ENCODE results near the gene CTDSP1. TPM values are rescaled to one million over a fixed set of nuclear protein-coding genes. Genes with fewer than 3 reads are reported as not detected.
A peak's percentile ranks its signal among the peaks of the same experiment; 100 is the strongest.

Gene CTDSP1
- total RNA-seq, 2 experiments from 2014 or later = 149 to 152 TPM

DNA sequence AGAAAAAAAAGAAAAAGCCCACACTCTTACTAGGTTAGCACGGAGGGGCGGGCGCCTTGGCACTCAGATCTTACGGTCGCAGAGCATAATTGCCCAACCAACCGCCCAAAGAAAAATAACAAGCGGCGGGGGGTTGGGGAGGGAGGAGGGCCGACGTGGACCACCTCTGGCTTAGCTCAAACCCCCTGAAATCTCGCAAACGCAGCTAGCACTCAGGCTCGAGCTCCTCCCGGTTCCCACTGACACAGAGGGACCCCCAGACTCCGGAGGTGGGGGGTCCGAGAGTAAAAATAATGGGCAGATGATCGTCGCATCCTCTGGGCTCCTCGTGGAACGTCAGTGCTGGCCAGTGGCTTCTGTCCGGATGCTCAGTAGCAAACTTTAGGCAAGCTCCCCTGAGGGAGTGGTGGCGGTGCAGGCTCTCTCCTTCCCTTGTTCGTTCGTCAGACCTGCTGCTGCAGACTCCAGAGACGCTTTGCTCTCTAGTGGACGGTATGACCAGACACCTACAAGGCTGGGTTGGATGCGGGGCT, 31.0 kb upstream of the CTDSP1 start:
- CTCF ChIA-PET = interaction anchor here (1.1 kb wide), 1 partner anchor 78 kb away, joined by 3 read pairs; no protein-coding TSS in a partner anchor
- ATAC-seq (no peak), DNase-seq (no peak)
- peaks cover 2% of the 10 kb centered on the region for H3K36me3 Mint-ChIP-seq
- H3K4me1 Mint-ChIP-seq = peaks cover 11% of the 10 kb centered on the region
- peaks cover 7% of the 10 kb centered on the region for H3K27me3 Mint-ChIP-seq
- peak overlapping the region; percentile 11 for H3K4me3 Mint-ChIP-seq
- no peaks in the 10 kb centered on the region for H3K9me3 Mint-ChIP-seq (ENCODE audit: low read depth)
- peak overlapping the region; percentile 6 for H3K27ac Mint-ChIP-seq

GRCh38 chr2:218369330-218369729, 30.3 kb upstream of the CTDSP1 start:
- no peak for ATAC-seq
- Mint-ChIP-seq H3K27me3 (peaks cover 7% of the 10 kb centered on the region), H3K36me3 (peaks cover 2% of the 10 kb centered on the region), H3K27ac (no peak overlapping the region), H3K4me3 (no peak overlapping the region), H3K4me1 (peaks cover 11% of the 10 kb centered on the region), H3K9me3 (ENCODE audit: low read depth) (no peaks in the 10 kb centered on the region)
- DNase-seq = no peak
- CTCF ChIA-PET = interaction anchor here (1.1 kb wide), 1 partner anchor 78 kb away, joined by 3 read pairs; no protein-coding TSS in a partner anchor

- CTCF ChIA-PET = interaction anchor here (1.1 kb wide), 2 partner anchors 14 to 97 kb away, joined by 3 read pairs; partner anchors contain the start of gene CATIP
- no peak for ATAC-seq
- Mint-ChIP-seq H3K27ac (no peak overlapping the region), H3K4me1 (peaks cover 11% of the 10 kb centered on the region), H3K9me3 (ENCODE audit: low read depth) (no peaks in the 10 kb centered on the region), H3K36me3 (peaks cover 2% of the 10 kb centered on the region), H3K27me3 (peaks cover 7% of the 10 kb centered on the region), H3K4me3 (no peak overlapping the region)
- DNase-seq = no peak
These were observed 29.1 kb upstream of the CTDSP1 start for GRCh38 chr2:218370410-218371063.

GRCh38 chr2:218371983-218372350, 27.7 kb upstream of the CTDSP1 start:
- CTCF ChIA-PET = no interaction called here
- Mint-ChIP-seq H3K4me3 (no peak overlapping the region), H3K27ac (no peak overlapping the region), H3K9me3 (ENCODE audit: low read depth) (no peaks in the 10 kb centered on the region), H3K36me3 (peaks cover 2% of the 10 kb centered on the region), H3K27me3 (peaks cover 7% of the 10 kb centered on the region), H3K4me1 (peaks cover 9% of the 10 kb centered on the region)
- ATAC-seq (no peak), DNase-seq (no peak)

DNA sequence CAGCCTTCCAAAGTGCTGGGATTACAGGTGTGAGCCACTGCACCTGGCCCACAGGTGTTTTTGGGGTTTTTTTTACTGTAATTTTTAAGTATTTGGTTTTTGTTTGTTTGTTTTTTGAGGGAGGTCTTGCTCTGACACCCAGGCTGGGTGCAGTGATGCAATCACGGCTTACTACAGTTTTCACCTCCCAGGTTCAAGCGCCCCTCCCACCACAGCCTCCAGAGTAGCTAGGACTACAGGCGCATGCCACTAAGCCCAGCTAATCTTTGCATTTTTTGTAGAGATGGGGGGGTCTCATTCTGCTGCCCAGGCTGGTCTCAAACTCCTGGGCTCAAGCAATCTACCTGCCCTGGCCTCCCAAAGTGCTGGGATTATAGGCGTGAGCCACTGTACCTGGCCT, 24.9 kb upstream of the CTDSP1 start:
- DNase-seq (no peak), ATAC-seq (no peak)
- H3K4me1 Mint-ChIP-seq = no peaks in the 10 kb centered on the region
- H3K27me3 Mint-ChIP-seq = peaks cover 6% of the 10 kb centered on the region
- H3K4me3 Mint-ChIP-seq = no peak overlapping the region
- H3K36me3 Mint-ChIP-seq = no peaks in the 10 kb centered on the region
- H3K27ac Mint-ChIP-seq = no peak overlapping the region
- CTCF ChIA-PET = interaction anchor here (0.9 kb wide), 1 partner anchor 76 kb away, joined by 3 read pairs; no protein-coding TSS in a partner anchor
- no peaks in the 10 kb centered on the region for H3K9me3 Mint-ChIP-seq (ENCODE audit: low read depth)

DNA sequence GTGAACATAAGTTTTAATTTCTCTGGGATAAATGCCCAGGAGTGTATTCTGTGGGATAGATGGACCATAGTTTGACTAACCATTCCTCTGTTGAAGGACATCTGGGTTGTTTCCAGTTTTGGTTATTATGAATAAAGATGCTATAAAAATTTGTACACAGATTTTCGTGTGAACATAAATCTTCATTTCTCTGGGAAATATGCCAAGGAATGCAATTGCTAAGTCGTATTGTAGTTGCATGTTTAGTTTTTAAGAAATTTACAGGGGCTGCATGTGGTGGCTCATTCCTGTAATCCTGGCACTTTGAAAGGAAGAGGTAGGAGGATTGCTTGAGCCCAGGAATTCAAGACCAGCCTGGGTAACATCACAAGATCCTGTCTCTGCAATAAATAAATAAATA, 24.5 kb upstream of the CTDSP1 start:
- Mint-ChIP-seq H3K9me3 (ENCODE audit: low read depth) (no peaks in the 10 kb centered on the region), H3K4me1 (no peaks in the 10 kb centered on the region), H3K27me3 (peaks cover 6% of the 10 kb centered on the region), H3K36me3 (no peaks in the 10 kb centered on the region), H3K4me3 (no peak overlapping the region), H3K27ac (no peak overlapping the region)
- ATAC-seq = no peak
- no peak for DNase-seq
- CTCF ChIA-PET = interaction anchor here (0.7 to 0.9 kb wide), 2 partner anchors 28 to 76 kb away, joined by 3 read pairs; no protein-coding TSS in a partner anchor

DNA sequence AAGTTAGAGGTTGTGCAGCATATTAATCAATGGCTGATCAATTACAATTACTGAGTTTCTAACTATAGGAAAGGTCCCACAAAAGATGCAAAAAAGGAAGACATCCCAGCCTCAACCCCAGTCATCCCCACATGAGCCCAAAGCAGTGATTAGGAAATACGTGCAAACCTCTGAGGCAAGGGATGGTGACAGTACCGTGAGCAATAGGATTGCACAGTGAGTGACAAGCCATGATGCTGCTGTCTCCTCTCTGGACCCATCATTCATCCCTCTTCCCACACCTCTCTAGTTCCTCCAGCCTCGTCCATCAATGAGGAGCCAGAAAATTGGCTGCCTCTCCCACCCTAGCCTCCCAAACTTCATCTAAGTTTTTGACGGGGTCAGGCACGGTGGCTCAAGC, 21.6 kb upstream of the CTDSP1 start:
- no peak overlapping the region for H3K4me3 Mint-ChIP-seq
- no peak overlapping the region for H3K27ac Mint-ChIP-seq
- H3K36me3 Mint-ChIP-seq = no peaks in the 10 kb centered on the region
- DNase-seq = no peak
- peaks cover 6% of the 10 kb centered on the region for H3K27me3 Mint-ChIP-seq
- H3K4me1 Mint-ChIP-seq = no peaks in the 10 kb centered on the region
- CTCF ChIA-PET = no interaction called here
- ATAC-seq = no peak
- H3K9me3 Mint-ChIP-seq (ENCODE audit: low read depth) = no peaks in the 10 kb centered on the region

DNA sequence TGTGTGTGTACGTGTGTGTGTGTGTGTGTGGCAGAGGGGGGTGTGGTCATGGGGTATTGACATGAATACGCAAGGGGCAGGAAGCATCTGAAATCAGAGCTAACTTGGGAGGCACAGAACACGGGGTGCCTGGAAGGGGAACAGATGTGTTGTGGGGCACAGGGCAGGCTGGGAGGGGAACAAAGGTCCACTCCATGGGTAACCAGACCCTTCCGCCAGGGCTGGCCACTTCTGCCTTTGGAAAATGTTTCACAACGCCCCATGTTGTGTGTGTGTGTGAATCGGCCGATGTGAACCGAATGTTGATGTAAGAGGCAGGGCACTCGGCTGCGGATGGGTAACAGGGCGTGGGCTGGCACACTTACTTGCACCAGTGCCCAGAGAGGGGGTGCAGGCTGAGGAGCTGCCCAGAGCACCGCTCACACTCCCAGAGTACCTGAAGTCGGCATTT, 17.7 kb upstream of the CTDSP1 start, which contains the start of gene SLC11A1:
TSS of gene SLC11A1 (plus strand) at position 358 of the 451 bp plus-strand sequence. CDS start 96 bp downstream, outside the sequence.
- H3K4me1 Mint-ChIP-seq = no peaks in the 10 kb centered on the region
- no peak within 1 kb of the TSS for H3K4me3 Mint-ChIP-seq
- no peaks in the 10 kb centered on the region for H3K36me3 Mint-ChIP-seq
- H3K27ac Mint-ChIP-seq = no peak within 1 kb of the TSS
- H3K27me3 Mint-ChIP-seq = peaks cover 10% of the 10 kb centered on the region
- ATAC-seq (no peak), DNase-seq (no peak)
- CTCF ChIA-PET = no interaction called here
- H3K9me3 Mint-ChIP-seq (ENCODE audit: low read depth) = no peaks in the 10 kb centered on the region

GRCh38 chr2:218382785-218383184, 16.9 kb upstream of the CTDSP1 start:
- no peak overlapping the region for H3K27ac Mint-ChIP-seq
- CTCF ChIA-PET = interaction anchor here (1.4 kb wide), 1 partner anchor 112 kb away, joined by 4 read pairs; no protein-coding TSS in a partner anchor
- no peak for ATAC-seq

DNA sequence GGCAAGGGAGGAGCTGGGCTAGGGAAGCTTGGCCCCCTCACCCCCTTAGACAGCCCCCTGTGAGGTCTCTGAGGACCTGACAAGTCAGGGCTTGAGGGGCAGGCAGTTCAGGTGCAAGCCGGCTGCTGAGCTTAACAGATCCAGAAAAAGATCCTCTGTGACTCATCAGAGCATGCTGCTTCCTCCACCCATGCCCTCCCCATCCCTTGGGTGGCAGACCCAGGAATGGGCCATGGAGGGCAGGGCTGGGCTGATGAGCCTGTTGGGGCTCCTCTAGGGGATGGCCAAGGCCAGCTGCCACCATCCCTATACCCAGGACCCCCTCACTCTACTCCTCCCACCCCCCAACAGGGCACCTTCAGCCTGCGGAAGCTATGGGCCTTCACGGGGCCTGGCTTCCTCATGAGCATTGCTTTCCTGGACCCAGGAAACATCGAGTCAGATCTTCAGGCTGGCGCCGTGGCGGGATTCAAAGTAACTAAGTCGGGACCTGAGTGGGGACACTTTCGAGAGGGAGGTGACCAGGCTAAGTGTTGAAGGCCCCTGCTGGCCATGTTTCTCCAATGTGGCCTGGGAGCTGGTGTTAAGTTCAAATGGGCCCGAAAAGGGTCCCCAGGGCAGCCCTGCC, 15.7 kb upstream of the CTDSP1 start:
- CTCF ChIA-PET = interaction anchor here (1.4 kb wide), 2 partner anchors 10 to 113 kb away, joined by 4 to 6 read pairs; no protein-coding TSS in a partner anchor
- Mint-ChIP-seq H3K36me3 (no peaks in the 10 kb centered on the region), H3K4me1 (no peaks in the 10 kb centered on the region), H3K9me3 (ENCODE audit: low read depth) (no peaks in the 10 kb centered on the region), H3K27me3 (peaks cover 10% of the 10 kb centered on the region), H3K27ac (no peak overlapping the region), H3K4me3 (no peak overlapping the region)
- no peak for DNase-seq
- ATAC-seq = no peak

More at GRCh38 chr2:218382785-218383184, 16.9 kb upstream of the CTDSP1 start:
- Mint-ChIP-seq H3K27me3 (peaks cover 15% of the 10 kb centered on the region), H3K9me3 (ENCODE audit: low read depth) (no peaks in the 10 kb centered on the region), H3K4me1 (no peaks in the 10 kb centered on the region), H3K4me3 (no peak overlapping the region), H3K36me3 (no peaks in the 10 kb centered on the region)
- no peak for DNase-seq

DNA sequence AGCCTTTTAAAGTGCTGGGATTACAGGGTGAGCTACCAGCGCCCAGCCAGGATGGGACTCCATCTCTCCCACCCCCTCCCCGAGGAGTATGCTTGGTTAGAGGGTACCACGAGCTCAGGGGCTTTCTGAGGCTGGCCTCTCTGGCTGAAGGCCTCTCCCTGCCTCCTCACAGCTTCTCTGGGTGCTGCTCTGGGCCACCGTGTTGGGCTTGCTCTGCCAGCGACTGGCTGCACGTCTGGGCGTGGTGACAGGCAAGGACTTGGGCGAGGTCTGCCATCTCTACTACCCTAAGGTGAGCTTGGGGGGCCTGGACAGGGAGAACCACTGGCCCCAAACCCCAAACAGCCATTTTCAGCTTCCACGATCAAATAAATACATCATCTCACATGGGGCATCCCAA, 14.7 kb upstream of the CTDSP1 start:
- CTCF ChIA-PET = interaction anchor here (0.6 to 1.4 kb wide), 2 partner anchors 9 to 29 kb away, joined by 3 to 6 read pairs; no protein-coding TSS in a partner anchor
- peaks cover 9% of the 10 kb centered on the region for H3K27me3 Mint-ChIP-seq
- H3K27ac Mint-ChIP-seq = no peak overlapping the region
- no peaks in the 10 kb centered on the region for H3K9me3 Mint-ChIP-seq (ENCODE audit: low read depth)
- H3K36me3 Mint-ChIP-seq = no peaks in the 10 kb centered on the region
- DNase-seq = no peak
- no peaks in the 10 kb centered on the region for H3K4me1 Mint-ChIP-seq
- H3K4me3 Mint-ChIP-seq = no peak overlapping the region
- no peak for ATAC-seq

DNA sequence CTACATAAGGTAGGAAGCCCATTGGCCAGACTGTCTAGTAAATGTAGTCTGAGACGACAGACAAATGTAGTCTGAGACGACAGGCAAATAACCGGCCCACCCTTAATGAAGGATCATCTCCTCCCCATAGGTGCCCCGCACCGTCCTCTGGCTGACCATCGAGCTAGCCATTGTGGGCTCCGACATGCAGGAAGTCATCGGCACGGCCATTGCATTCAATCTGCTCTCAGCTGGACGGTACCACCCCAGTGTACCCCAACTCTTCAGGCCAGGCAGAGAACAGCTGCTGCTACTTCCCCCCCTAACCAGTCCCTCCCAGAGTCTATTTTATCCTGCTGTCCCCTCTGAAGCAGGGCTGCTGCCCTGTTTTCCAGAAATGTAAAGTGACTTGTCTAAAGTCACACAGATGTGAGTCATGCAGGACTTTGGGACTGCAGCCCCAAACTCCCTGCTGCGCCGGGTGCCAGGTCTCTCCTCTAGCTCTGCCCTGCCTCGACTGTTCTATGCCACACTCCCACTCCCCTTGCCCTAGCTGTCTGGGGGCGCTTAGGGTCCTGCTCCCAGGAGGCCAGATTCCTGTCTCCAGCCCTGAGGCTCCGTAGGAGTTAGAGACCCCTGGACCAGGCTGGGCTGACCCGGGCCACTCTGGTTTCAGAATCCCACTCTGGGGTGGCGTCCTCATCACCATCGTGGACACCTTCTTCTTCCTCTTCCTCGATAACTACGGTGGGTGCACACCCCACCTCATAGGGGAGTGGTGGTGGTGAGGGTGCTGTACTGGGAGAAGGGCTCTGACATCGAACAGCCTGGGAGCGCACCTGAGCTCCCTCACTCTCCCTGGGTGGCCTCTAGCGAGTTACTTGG, 12.9 kb upstream of the CTDSP1 start:
- no peak overlapping the region for H3K27ac Mint-ChIP-seq
- DNase-seq = no peak
- no peak overlapping the region for H3K4me3 Mint-ChIP-seq

More for the DNA sequence above, 12.9 kb upstream of the CTDSP1 start:
- Mint-ChIP-seq H3K9me3 (ENCODE audit: low read depth) (no peaks in the 10 kb centered on the region), H3K4me1 (no peaks in the 10 kb centered on the region), H3K27me3 (peaks cover 9% of the 10 kb centered on the region), H3K36me3 (no peaks in the 10 kb centered on the region)
- CTCF ChIA-PET = interaction anchor here (1.4 kb wide), 1 partner anchor 9 kb away, joined by 4 read pairs; no protein-coding TSS in a partner anchor
- ATAC-seq = no peak
